Left cardiac atrium (tissue), 4 donors: ENCODE measurements around the gene ZNF292. TPM values are rescaled to one million over a fixed set of nuclear protein-coding genes. Genes with fewer than 3 reads are reported as not detected.
A peak's percentile ranks its signal among the peaks of the same experiment; 100 is the strongest.
"Not testable (repeated sequence)": the region's sequence is repeated elsewhere in the genome, so short reads cannot be mapped to it uniquely, and the experiment has no call there.

Source experiments
- ATAC-seq, 2 donors: fragments of 200-7000 bp; cut with Tn5 transposase; one replicate each; pipeline ENCODE4 v1.9.1; 2020; ENCODE audit warnings: mild to moderate bottlenecking in 2 of 2, moderate library complexity in 2 of 2
- DNase-seq: peaks from one replicate; pipeline ENCODE4 v3.0.0-alpha.2; 2020
- intact Hi-C, 2 donors: fragments of 100-400 bp; cut with DNase I; formaldehyde crosslinking; loops; one replicate each; pipeline versions ENCODE4 v1.14.1 to v1.15.1; 2022 to 2023
- long read RNA-seq: library from polyadenylated mRNA; unstranded; transcript quantifications from one replicate; pipeline ENCODE4 v2.0.0, GENCODE V29; 2021
- total RNA-seq, 2 donors: library from RNA; stranded (reverse); fragmentation: NEBNext Ultra II Directional; extraction: Animal tissue kit (Norgen Biotek cat#: 25700); gene quantifications; one replicate each; pipeline ENCODE4 v1.2.1, GENCODE V29; 2021
- donor health status: DM: no; HTN: yes; CAD: no.
- donor health status: DM: no; HTN: yes; CAD: no; lungs with severe emphysema.
- donor health status: DM: yes; HTN: yes; CAD: no.
- donor health status: Dilated cardiomyopathy.

ZNF292 gene
- total RNA-seq, result 10 to 100 TPM; 37.1 to 39.1 TPM
- long read RNA-seq, full-length matches to known transcripts, result 5 of 9 reads
- long read RNA-seq, partial matches to known transcripts, result 0 of 9 reads
- long read RNA-seq, other reads (novel, unspliced or antisense), result 4 of 9 reads

GRCh38 chr6:87154993-87155841 lies at the start of gene ZNF292:
TSS of gene ZNF292 (plus strand) at chr6:87155565. CDS start at chr6:87155592, 27 bp downstream.
- DNase-seq (peak; percentile 97), ATAC-seq (peak; percentile 87 to 94)
- intact Hi-C loops, result loop anchor here in 1 of 2 donors (10.0 kb wide), 1 partner anchor 50 kb away; no protein-coding TSS in a partner anchor

- ATAC-seq (no peak), DNase-seq (no peak)
- intact Hi-C loops, result no loop called here
Measured at GRCh38 chr6:87105823-87106222, 49.5 kb upstream of the ZNF292 start.

- intact Hi-C loops, result no loop called here
- ATAC-seq (no peak), DNase-seq (no peak)
Measured at GRCh38 chr6:87110636-87111035, 44.7 kb upstream of the ZNF292 start.

- ATAC-seq, result no peak
- intact Hi-C loops, result no loop called here
- DNase-seq, result no peak
Measured at GRCh38 chr6:87115402-87116135, 39.8 kb upstream of the ZNF292 start.

GRCh38 chr6:87116922-87117321 lies 38.4 kb upstream of the ZNF292 start:
- no peak for DNase-seq
- ATAC-seq, result no peak
- intact Hi-C loops, result no loop called here

GRCh38 chr6:87118054-87118453 lies 37.3 kb upstream of the ZNF292 start:
- intact Hi-C loops, result no loop called here
- DNase-seq (no peak), ATAC-seq (no peak)

GRCh38 chr6:87122477-87122876 lies 32.9 kb upstream of the ZNF292 start:
- DNase-seq (no peak), ATAC-seq (no peak)
- intact Hi-C loops, result no loop called here

- DNase-seq (no peak), ATAC-seq (no peak)
- intact Hi-C loops, result no loop called here
Measured at GRCh38 chr6:87124074-87124473, 31.3 kb upstream of the ZNF292 start.

GRCh38 chr6:87126501-87126900 lies 28.9 kb upstream of the ZNF292 start:
- DNase-seq (no peak), ATAC-seq (no peak)
- intact Hi-C loops, result no loop called here

- ATAC-seq (no peak), DNase-seq (no peak)
- intact Hi-C loops, result no loop called here
Measured at GRCh38 chr6:87127737-87128136, 27.6 kb upstream of the ZNF292 start.

- ATAC-seq, result no peak
- intact Hi-C loops, result loop anchor here in 1 of 2 donors (5.0 kb wide), 1 partner anchor 100 kb away; no protein-coding TSS in a partner anchor
- no peak for DNase-seq
Measured at GRCh38 chr6:87136963-87137362, 18.4 kb upstream of the ZNF292 start.

- DNase-seq (no peak), ATAC-seq (peak; percentile 49 to 71)
- intact Hi-C loops, result loop anchor here (2.0 to 5.0 kb wide), 2 partner anchors 98 kb away; no protein-coding TSS in a partner anchor
Measured at GRCh38 chr6:87139236-87139635, 16.1 kb upstream of the ZNF292 start.

- ATAC-seq, DNase-seq: not testable (repeated sequence)
- intact Hi-C loops, result loop anchor here (2.0 to 5.0 kb wide), 2 partner anchors 97 kb away; no protein-coding TSS in a partner anchor
Measured at GRCh38 chr6:87139927-87140326, 15.4 kb upstream of the ZNF292 start.

GRCh38 chr6:87146363-87146762 lies 9.0 kb upstream of the ZNF292 start:
- ATAC-seq (no peak), DNase-seq (no peak)
- intact Hi-C loops, result no loop called here

GRCh38 chr6:87150406-87150805 lies 5.0 kb upstream of the ZNF292 start:
- intact Hi-C loops, result loop anchor here in 1 of 2 donors (10.0 kb wide), 1 partner anchor 54 kb away; no protein-coding TSS in a partner anchor
- ATAC-seq (no peak), DNase-seq (no peak)

- DNase-seq, result no peak
- intact Hi-C loops, result loop anchor here in 1 of 2 donors (10.0 kb wide), 1 partner anchor 53 kb away; no protein-coding TSS in a partner anchor
- no peak for ATAC-seq
Measured at GRCh38 chr6:87151471-87151780, 3.9 kb upstream of the ZNF292 start.

GRCh38 chr6:87151781-87152525 lies 3.4 kb upstream of the ZNF292 start:
- DNase-seq (peak; percentile 75), ATAC-seq (peak; percentile 53 to 57)
- intact Hi-C loops, result loop anchor here in 1 of 2 donors (10.0 kb wide), 1 partner anchor 53 kb away; no protein-coding TSS in a partner anchor

- intact Hi-C loops, result loop anchor here in 1 of 2 donors (10.0 kb wide), 1 partner anchor 52 kb away; no protein-coding TSS in a partner anchor
- DNase-seq, result no peak
- ATAC-seq, result no peak
Measured at GRCh38 chr6:87152526-87152955, 2.8 kb upstream of the ZNF292 start.

- DNase-seq, result no peak
- intact Hi-C loops, result loop anchor here in 1 of 2 donors (10.0 kb wide), 1 partner anchor 50 kb away; no protein-coding TSS in a partner anchor
- ATAC-seq, result no peak
Measured at GRCh38 chr6:87154641-87154992, 748 bp upstream of the ZNF292 start.
